ENCODE data around the gene ANKS3. TPM values are rescaled to one million over a fixed set of nuclear protein-coding genes. Genes with fewer than 3 reads are reported as not detected.

ANKS3 gene
- polyA plus RNA-seq, 2 donors, result 9.3 to 26.8 TPM

DNA sequence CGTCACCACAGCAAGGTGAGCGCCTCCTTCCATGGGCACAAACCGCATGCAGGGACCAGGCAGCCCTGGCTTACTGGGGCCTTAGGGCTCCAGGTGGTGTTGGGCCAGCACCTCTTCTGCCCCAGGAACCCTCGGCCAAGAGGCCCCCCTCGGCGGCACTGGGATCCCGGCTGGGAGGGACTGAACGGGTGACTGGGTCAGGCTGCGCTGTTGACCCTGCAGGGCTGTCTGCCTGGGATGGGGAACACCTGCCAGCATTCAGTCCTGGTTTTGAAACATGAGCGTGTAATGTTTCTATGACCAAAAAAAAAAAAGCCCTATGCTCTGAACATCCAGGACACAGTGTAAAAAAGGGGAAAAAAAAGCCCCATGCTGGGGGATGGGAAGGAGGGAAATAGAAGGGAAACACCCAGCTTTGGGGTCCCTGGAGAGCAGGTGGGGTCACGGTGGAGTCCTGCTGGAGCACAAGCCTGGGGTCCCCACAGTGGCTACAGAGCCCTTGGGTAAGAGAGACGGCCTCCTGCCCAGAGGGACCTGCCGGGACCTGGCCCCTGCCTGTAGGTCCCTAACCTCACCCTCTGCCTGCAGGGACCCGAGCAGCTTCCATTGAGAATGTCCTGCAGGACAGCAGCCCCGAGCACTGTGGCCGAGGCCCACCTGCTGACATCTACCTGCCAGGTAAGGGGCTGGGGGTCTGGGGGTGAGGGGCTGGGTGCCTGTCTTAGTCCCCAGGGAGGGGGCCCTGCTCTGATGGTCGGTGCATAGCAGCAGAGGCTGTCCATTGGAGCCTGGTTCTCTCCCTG lies 50.6 kb downstream of the ANKS3 start:
- no peaks in the 10 kb centered on the region for H3K9me3 ChIP-seq (ENCODE audit: control insufficient read depth in 2 of 2, insufficient read depth in 1 of 2, low read depth in 1 of 2, low read length in 1 of 2)
- WGBS, 2 donors, result 85 to 86% methylated on average over 16 to 17 of the region's 17 CpGs
- peaks cover 2 to 3% of the 10 kb centered on the region in 2 donors for H3K4me1 ChIP-seq (ENCODE audit: control insufficient read depth in 2 of 2, insufficient read depth in 2 of 2, low read length in 1 of 2)
- H3K27me3 ChIP-seq (ENCODE audit: control insufficient read depth in 1 of 2, insufficient read depth in 2 of 2, low read length in 2 of 2), result no peaks in the 10 kb centered on the region
- no peak overlapping the region for H3K27ac ChIP-seq (ENCODE audit: low read depth in 2 of 2, low read length in 1 of 2)
- no peak overlapping the region for H3K4me3 ChIP-seq (ENCODE audit: low read depth in 1 of 2, low read length in 2 of 2)
- peaks cover 0 to 56% of the 10 kb centered on the region in 2 donors for H3K36me3 ChIP-seq (ENCODE audit: control insufficient read depth in 2 of 2, insufficient read depth in 2 of 2, low read length in 1 of 2)

DNA sequence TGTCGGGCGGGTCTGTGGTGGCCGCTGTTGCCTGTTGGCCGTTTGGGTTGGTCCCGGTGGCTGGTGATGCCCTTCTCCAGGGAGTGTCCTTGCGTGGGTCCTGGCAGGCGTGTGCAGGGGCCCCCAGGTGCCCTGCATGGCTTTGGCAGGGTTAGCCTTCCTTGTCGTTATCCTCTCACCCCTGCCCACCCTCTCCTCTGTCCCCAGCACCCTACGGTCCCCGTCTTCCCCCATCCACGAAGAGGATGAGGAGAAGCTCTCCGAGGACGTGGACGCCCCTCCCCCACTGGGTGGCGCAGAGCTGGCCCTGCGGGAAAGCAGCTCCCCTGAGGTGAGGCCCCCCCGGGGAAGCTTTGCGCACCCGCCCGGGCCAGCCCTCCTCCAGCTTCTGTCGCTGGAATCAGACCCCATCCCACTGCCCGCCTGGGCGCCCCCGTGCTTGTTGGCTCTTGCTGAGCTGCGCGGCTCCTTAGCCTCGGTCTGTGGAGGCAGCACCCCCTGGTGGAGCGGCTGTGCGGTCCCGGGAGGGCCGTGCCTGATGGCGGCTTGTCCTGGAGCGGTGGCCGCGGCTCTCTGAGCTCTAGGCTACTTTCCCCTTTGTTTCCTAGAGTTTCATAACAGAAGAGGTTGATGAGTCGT lies 51.3 kb downstream of the ANKS3 start:
- 73 to 77% methylated on average over 31 to 36 of the region's 36 CpGs for WGBS, 2 donors

DNA sequence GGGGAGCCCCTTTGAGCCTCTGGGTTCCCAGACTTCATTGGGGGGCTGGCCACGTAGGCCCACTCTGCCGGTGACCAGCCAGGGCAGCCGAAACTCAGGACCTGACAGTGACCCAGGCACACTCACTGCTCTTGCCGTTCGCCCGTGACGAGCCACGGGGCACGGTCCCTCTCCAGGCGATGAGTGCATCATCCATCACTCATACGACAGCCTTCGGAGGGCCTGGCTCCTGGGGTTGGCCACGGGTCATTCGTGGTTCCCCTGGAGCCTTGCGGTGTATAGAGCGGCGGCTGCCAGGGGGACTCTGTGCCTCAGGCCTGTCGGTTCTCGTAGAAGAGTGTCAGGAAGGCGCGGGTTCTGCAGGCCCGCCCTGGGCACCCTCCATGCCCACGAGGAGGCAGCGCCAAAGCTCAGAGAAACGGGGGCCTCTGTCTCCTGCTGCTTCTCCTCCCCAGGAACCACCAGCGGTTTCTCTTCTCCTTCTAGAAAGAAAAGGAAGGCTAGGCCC lies 51.9 kb downstream of the ANKS3 start:
- Histone ChIP-seq H3K4me3 (ENCODE audit: low read depth in 1 of 2, low read length in 2 of 2) (no peak overlapping the region), H3K27ac (ENCODE audit: low read depth in 2 of 2, low read length in 1 of 2) (no peak overlapping the region), H3K36me3 (ENCODE audit: control insufficient read depth in 2 of 2, insufficient read depth in 2 of 2, low read length in 1 of 2) (peaks cover 0 to 59% of the 10 kb centered on the region in 2 donors), H3K27me3 (ENCODE audit: control insufficient read depth in 1 of 2, insufficient read depth in 2 of 2, low read length in 2 of 2) (no peaks in the 10 kb centered on the region), H3K4me1 (ENCODE audit: control insufficient read depth in 2 of 2, insufficient read depth in 2 of 2, low read length in 1 of 2) (peaks cover 2 to 3% of the 10 kb centered on the region in 2 donors), H3K9me3 (ENCODE audit: control insufficient read depth in 2 of 2, insufficient read depth in 1 of 2, low read depth in 1 of 2, low read length in 1 of 2) (no peaks in the 10 kb centered on the region)
- 64 to 69% methylated on average over 25 to 26 of the region's 26 CpGs for WGBS, 2 donors

More for the DNA sequence above, 51.3 kb downstream of the ANKS3 start:
- H3K27me3 ChIP-seq (ENCODE audit: control insufficient read depth in 1 of 2, insufficient read depth in 2 of 2, low read length in 2 of 2), result no peaks in the 10 kb centered on the region
- H3K27ac ChIP-seq (ENCODE audit: low read depth in 2 of 2, low read length in 1 of 2), result no peak overlapping the region
- peaks cover 2 to 3% of the 10 kb centered on the region in 2 donors for H3K4me1 ChIP-seq (ENCODE audit: control insufficient read depth in 2 of 2, insufficient read depth in 2 of 2, low read length in 1 of 2)
- no peaks in the 10 kb centered on the region for H3K9me3 ChIP-seq (ENCODE audit: control insufficient read depth in 2 of 2, insufficient read depth in 1 of 2, low read depth in 1 of 2, low read length in 1 of 2)
- peaks cover 0 to 57% of the 10 kb centered on the region in 2 donors for H3K36me3 ChIP-seq (ENCODE audit: control insufficient read depth in 2 of 2, insufficient read depth in 2 of 2, low read length in 1 of 2)
- H3K4me3 ChIP-seq (ENCODE audit: low read depth in 1 of 2, low read length in 2 of 2), result no peak overlapping the region

DNA sequence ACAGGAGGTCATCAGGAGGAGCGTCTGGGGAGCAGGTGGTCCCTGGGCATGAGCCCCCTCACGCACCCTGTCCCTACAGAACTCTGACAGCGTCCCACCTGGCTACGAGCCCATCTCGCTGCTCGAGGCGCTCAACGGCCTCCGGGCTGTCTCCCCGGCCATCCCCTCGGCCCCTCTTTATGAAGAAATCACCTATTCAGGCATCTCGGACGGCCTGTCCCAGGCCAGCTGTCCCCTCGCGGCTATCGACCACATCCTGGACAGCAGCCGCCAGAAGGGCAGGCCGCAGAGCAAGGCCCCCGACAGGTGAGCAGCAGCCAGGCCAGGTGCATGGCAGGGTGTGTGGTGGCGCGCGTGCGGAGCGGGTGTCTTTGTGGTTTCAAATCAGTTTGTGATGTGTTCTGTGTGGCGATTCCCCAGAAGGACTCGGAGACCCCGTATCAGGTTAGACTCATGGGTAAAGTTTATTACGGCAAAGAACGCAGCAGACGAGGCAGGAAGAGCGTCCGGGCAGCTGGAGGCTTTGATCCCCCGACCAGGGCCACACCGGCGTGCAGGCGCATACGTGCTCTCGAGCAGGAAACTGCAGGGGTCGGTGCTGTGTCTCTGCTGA lies 52.5 kb downstream of the ANKS3 start:
- Histone ChIP-seq H3K27me3 (ENCODE audit: control insufficient read depth in 1 of 2, insufficient read depth in 2 of 2, low read length in 2 of 2) (no peaks in the 10 kb centered on the region), H3K36me3 (ENCODE audit: control insufficient read depth in 2 of 2, insufficient read depth in 2 of 2, low read length in 1 of 2) (peaks cover 0 to 58% of the 10 kb centered on the region in 2 donors), H3K4me1 (ENCODE audit: control insufficient read depth in 2 of 2, insufficient read depth in 2 of 2, low read length in 1 of 2) (peaks cover 2 to 5% of the 10 kb centered on the region in 2 donors), H3K9me3 (ENCODE audit: control insufficient read depth in 2 of 2, insufficient read depth in 1 of 2, low read depth in 1 of 2, low read length in 1 of 2) (no peaks in the 10 kb centered on the region), H3K27ac (ENCODE audit: low read depth in 2 of 2, low read length in 1 of 2) (no peak overlapping the region), H3K4me3 (ENCODE audit: low read depth in 1 of 2, low read length in 2 of 2) (no peak overlapping the region)
- 90% methylated on average over 39 of the region's 39 CpGs for WGBS, 2 donors

DNA sequence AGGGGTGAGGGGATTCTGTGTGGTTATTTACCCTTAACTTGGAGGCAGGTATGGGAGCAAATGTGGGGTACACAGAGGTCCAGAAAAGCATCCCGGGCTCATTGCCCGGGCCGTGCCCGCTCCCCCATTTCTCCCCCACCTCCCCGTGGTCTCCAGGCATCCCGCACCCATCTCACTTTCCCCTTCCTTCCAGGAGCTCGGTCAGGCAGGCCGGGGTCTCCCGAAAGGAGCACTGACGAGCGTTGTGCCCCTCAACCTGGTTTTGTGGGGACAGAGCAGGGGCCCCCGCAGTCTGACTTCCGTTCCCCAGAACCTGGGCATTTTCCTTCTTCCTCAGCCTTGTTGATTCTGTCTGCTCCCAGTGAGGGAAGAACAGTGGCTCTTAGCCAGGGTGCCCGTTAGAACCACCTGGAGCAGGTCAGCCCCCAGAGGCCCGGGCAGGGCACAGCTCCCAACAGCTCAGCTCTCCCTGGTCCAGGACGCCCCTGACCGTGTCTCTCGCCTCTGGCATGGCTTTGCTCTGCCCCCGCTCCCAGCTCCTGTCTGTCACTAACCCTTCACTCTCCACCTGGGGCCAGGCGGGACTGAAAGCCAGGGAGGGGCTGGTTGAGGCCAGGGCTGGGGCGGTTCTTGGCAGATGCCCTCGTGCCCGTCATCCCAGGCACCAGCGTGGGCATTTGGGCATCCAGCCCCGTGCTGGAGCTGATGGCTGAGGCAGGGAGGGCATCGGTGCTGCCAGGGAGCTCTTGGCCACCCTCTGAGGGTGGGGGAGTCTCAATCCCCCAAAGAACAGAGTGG lies 53.2 kb downstream of the ANKS3 start:
- Histone ChIP-seq H3K4me1 (ENCODE audit: control insufficient read depth in 2 of 2, insufficient read depth in 2 of 2, low read length in 1 of 2) (peaks cover 2 to 5% of the 10 kb centered on the region in 2 donors), H3K4me3 (ENCODE audit: low read depth in 1 of 2, low read length in 2 of 2) (peak overlapping the region in 1 of 2 donors; percentile 13)

DNA sequence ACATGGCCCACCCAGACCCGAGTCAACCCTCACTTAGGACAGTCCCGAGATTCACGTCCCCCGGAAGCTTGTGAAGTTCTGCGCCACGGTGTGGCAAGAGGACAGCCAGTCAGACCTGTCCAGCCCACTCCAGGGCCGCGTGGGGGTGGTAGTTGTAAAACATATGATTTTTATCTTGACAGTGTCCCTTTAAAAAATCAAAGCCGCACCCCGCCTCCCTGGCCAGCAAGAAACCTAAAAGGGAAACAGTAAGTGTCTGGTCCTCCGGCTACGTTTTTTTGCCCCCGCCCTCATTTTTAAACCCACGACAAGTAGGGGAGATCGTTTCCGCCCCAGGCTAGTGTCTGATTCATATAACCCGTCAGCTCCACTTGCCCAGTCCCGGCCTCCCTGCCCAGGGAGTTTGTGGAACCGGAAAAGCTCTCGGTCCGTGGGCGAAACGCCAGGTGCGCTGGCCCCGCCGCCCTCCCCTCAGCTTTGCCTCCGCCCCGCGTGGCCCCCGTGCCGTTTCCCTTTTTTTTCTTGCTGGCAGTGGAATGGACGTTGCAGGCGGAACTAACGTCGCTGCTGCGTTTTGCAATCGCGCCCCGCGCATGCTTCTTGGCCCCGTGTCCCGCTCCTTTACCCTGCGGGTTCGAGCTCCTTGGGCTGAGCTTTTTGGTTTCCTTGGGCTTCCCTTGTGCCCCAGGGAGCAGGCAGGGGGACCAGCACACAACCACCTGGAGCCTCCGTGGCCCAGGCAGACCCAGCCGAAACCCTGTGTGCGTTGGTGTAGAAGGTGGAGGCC lies 54.0 kb downstream of the ANKS3 start:
- H3K27ac ChIP-seq (ENCODE audit: low read depth in 2 of 2, low read length in 1 of 2), result peak overlapping the region; percentile 45 to 52
- peaks cover 0 to 47% of the 10 kb centered on the region in 2 donors for H3K36me3 ChIP-seq (ENCODE audit: control insufficient read depth in 2 of 2, insufficient read depth in 2 of 2, low read length in 1 of 2)

More for the DNA sequence above, 53.2 kb downstream of the ANKS3 start:
- Histone ChIP-seq H3K9me3 (ENCODE audit: control insufficient read depth in 2 of 2, insufficient read depth in 1 of 2, low read depth in 1 of 2, low read length in 1 of 2) (no peaks in the 10 kb centered on the region), H3K36me3 (ENCODE audit: control insufficient read depth in 2 of 2, insufficient read depth in 2 of 2, low read length in 1 of 2) (peaks cover 0 to 53% of the 10 kb centered on the region in 2 donors), H3K27me3 (ENCODE audit: control insufficient read depth in 1 of 2, insufficient read depth in 2 of 2, low read length in 2 of 2) (no peaks in the 10 kb centered on the region), H3K27ac (ENCODE audit: low read depth in 2 of 2, low read length in 1 of 2) (peak overlapping the region; percentile 34 to 52)
- 62 to 69% methylated on average over 26 of the region's 26 CpGs for WGBS, 2 donors

DNA sequence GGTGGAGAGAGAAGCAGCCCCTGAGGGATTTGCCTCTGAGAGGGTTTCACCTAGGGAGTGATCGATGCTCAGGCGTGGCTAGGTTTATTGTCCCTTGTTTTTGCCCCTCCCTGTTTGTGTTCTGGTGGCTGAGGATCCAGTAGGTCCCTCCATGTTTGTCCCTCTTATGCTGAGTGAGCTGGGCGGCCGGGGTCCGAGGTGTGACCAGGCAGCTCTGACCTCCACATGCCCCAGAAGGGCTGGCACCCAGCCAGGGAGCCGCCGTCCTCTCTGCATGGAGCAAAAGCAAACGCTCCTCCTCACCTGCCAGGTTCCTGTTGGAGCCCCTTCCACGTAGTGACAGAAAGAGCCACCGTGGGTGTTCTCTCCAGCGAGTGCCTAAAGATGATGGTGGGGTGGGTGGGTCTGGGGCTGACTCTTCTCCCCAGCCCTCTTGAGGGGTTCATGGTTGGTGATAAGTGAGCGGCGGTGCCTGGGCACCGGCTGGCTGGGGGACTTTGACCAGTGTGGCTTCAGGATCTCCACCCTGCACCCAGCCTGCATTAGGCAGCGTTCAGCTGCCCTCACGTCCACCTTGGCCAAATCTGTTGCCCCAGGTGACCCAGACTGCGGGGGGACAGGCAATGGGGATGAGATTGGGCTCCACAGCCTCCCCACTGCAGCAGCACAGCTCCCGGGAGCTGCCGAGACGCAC lies 54.8 kb downstream of the ANKS3 start:
- peak overlapping the region; percentile 45 to 52 for H3K27ac ChIP-seq (ENCODE audit: low read depth in 2 of 2, low read length in 1 of 2)
- H3K4me1 ChIP-seq (ENCODE audit: control insufficient read depth in 2 of 2, insufficient read depth in 2 of 2, low read length in 1 of 2), result peaks cover 2 to 5% of the 10 kb centered on the region in 2 donors
- no peaks in the 10 kb centered on the region for H3K27me3 ChIP-seq (ENCODE audit: control insufficient read depth in 1 of 2, insufficient read depth in 2 of 2, low read length in 2 of 2)
- peaks cover 0 to 41% of the 10 kb centered on the region in 2 donors for H3K36me3 ChIP-seq (ENCODE audit: control insufficient read depth in 2 of 2, insufficient read depth in 2 of 2, low read length in 1 of 2)
- peak overlapping the region in 1 of 2 donors; percentile 3 for H3K4me3 ChIP-seq (ENCODE audit: low read depth in 1 of 2, low read length in 2 of 2)
- no peaks in the 10 kb centered on the region for H3K9me3 ChIP-seq (ENCODE audit: control insufficient read depth in 2 of 2, insufficient read depth in 1 of 2, low read depth in 1 of 2, low read length in 1 of 2)
- 55 to 67% methylated on average over 20 of the region's 20 CpGs for WGBS, 2 donors

More for the DNA sequence above, 54.0 kb downstream of the ANKS3 start:
- Histone ChIP-seq H3K27me3 (ENCODE audit: control insufficient read depth in 1 of 2, insufficient read depth in 2 of 2, low read length in 2 of 2) (no peaks in the 10 kb centered on the region), H3K4me3 (ENCODE audit: low read depth in 1 of 2, low read length in 2 of 2) (peak overlapping the region; percentile 13 to 21), H3K4me1 (ENCODE audit: control insufficient read depth in 2 of 2, insufficient read depth in 2 of 2, low read length in 1 of 2) (peaks cover 2 to 5% of the 10 kb centered on the region in 2 donors), H3K9me3 (ENCODE audit: control insufficient read depth in 2 of 2, insufficient read depth in 1 of 2, low read depth in 1 of 2, low read length in 1 of 2) (no peaks in the 10 kb centered on the region)
- WGBS, 2 donors, result 41 to 54% methylated on average over 47 of the region's 47 CpGs

DNA sequence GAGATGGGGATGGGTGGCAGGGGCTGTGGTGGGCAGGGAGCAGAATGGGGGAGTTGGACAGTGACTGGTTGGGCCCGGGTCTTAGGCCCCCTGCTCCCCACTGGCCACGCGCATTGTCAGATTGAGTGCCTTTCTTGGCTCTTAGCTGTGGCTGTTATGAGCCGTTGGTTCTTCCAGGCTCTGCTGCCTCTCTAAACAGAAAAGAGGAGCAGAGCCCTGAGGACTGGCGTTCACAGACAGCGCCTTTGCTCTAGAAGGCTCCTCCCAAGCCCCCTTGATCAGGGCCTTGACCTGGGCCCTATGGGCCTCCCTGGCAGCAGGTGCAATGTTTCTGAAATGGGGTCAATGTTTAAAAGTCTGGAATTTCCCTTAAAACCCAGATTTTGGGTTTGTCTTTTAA lies 55.5 kb downstream of the ANKS3 start:
- no peak overlapping the region for H3K27ac ChIP-seq (ENCODE audit: low read depth in 2 of 2, low read length in 1 of 2)
- H3K36me3 ChIP-seq (ENCODE audit: control insufficient read depth in 2 of 2, insufficient read depth in 2 of 2, low read length in 1 of 2), result peaks cover 0 to 35% of the 10 kb centered on the region in 2 donors
- WGBS, 2 donors, result 82 to 84% methylated on average over 6 of the region's 6 CpGs
- peaks cover 2 to 5% of the 10 kb centered on the region in 2 donors for H3K4me1 ChIP-seq (ENCODE audit: control insufficient read depth in 2 of 2, insufficient read depth in 2 of 2, low read length in 1 of 2)
- H3K27me3 ChIP-seq (ENCODE audit: control insufficient read depth in 1 of 2, insufficient read depth in 2 of 2, low read length in 2 of 2), result no peaks in the 10 kb centered on the region
- no peaks in the 10 kb centered on the region for H3K9me3 ChIP-seq (ENCODE audit: control insufficient read depth in 2 of 2, insufficient read depth in 1 of 2, low read depth in 1 of 2, low read length in 1 of 2)
- H3K4me3 ChIP-seq (ENCODE audit: low read depth in 1 of 2, low read length in 2 of 2), result no peak overlapping the region

All from esophagus (tissue), 2 donors.